Lower lobe of right lung (tissue), 2 donors: ENCODE measurements around the gene UBXN1. TPM values are rescaled to one million over a fixed set of nuclear protein-coding genes. Genes with fewer than 3 reads are reported as not detected.

Experiments used
- ATAC-seq, 2 donors: fragments of 200-7000 bp; cut with Tn5 transposase; one replicate each; pipeline ENCODE4 v1.9.1; 2020 to 2022; ENCODE audit warnings: mild to moderate bottlenecking in 2 of 2, moderate library complexity in 2 of 2
- DNase-seq: peaks from one replicate; pipeline ENCODE4 v3.0.0-alpha.2; 2020
- H3K27ac ChIP-seq: fragments of 200-600 bp; one replicate; pipeline ENCODE4 v1.8.0; 2022
- H3K27me3 ChIP-seq: fragments of 200-600 bp; one replicate; pipeline ENCODE4 v1.8.0; 2022; ENCODE audit warnings: low read depth
- H3K36me3 ChIP-seq: fragments of 200-600 bp; one replicate; pipeline ENCODE4 v1.8.0; 2022; ENCODE audit warnings: mild to moderate bottlenecking
- H3K4me1 ChIP-seq: fragments of 200-600 bp; one replicate; pipeline ENCODE4 v1.8.0; 2022
- H3K4me3 ChIP-seq: fragments of 200-600 bp; one replicate; pipeline ENCODE4 v1.8.0; 2022; ENCODE audit warnings: mild to moderate bottlenecking
- H3K9me3 ChIP-seq: fragments of 200-600 bp; one replicate; pipeline ENCODE4 v1.8.0; 2022
- intact Hi-C: fragments of 100-400 bp; cut with DNase I; formaldehyde crosslinking; loops from one replicate; pipeline ENCODE4 v1.11.0; 2022
- total RNA-seq: library from RNA; stranded (reverse); fragmentation: NEBNext Ultra II Directional; extraction: Animal tissue kit (Norgen Biotek cat#: 25700); gene quantifications from one replicate; pipeline ENCODE4 v1.2.1, GENCODE V29; 2021
- TF ChIP-seq, protein P1 (sequence below): fragments of 200-600 bp; IDR thresholded peaks from one replicate; pipeline ENCODE4 v1.8.0; 2022; ENCODE audit warnings: antibody characterized with exemption, mild to moderate bottlenecking
- donor health status: DM: no; HTN: yes; CAD: no; lungs with severe emphysema.

Gene UBXN1
- total RNA-seq, 1 donor from 2014 or later = 116 TPM

DNA sequence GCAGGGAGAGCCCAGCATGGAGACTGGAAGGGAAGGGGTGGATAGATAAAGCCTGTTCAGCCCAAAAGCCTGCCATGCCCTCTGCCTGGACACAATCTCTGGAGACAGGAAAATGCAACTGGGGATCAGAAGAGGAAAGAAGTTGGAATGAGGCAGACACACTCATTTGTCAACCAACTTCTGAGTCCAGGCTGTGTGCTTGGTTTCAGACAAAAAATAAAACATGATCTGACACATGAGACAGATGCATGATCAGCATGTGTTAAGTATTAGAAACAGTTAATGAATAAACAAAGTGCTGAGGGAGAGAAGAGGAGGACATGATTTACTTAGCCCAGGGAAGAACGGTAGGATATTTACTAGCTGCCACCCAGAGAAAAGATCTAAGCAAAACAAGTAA, 9.6 kb upstream of the UBXN1 start:
- Histone ChIP-seq H3K4me3 (peak overlapping the region; percentile 41), H3K27me3 (peaks cover 8% of the 10 kb centered on the region), H3K27ac (no peak overlapping the region), H3K9me3 (no peaks in the 10 kb centered on the region), H3K4me1 (peaks cover 12% of the 10 kb centered on the region), H3K36me3 (peaks cover 38% of the 10 kb centered on the region)
- intact Hi-C loops = no loop called here
- TF ChIP-seq, protein P1, sequence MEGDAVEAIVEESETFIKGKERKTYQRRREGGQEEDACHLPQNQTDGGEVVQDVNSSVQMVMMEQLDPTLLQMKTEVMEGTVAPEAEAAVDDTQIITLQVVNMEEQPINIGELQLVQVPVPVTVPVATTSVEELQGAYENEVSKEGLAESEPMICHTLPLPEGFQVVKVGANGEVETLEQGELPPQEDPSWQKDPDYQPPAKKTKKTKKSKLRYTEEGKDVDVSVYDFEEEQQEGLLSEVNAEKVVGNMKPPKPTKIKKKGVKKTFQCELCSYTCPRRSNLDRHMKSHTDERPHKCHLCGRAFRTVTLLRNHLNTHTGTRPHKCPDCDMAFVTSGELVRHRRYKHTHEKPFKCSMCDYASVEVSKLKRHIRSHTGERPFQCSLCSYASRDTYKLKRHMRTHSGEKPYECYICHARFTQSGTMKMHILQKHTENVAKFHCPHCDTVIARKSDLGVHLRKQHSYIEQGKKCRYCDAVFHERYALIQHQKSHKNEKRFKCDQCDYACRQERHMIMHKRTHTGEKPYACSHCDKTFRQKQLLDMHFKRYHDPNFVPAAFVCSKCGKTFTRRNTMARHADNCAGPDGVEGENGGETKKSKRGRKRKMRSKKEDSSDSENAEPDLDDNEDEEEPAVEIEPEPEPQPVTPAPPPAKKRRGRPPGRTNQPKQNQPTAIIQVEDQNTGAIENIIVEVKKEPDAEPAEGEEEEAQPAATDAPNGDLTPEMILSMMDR = no peak
- ATAC-seq (no peak), DNase-seq (no peak)

DNA sequence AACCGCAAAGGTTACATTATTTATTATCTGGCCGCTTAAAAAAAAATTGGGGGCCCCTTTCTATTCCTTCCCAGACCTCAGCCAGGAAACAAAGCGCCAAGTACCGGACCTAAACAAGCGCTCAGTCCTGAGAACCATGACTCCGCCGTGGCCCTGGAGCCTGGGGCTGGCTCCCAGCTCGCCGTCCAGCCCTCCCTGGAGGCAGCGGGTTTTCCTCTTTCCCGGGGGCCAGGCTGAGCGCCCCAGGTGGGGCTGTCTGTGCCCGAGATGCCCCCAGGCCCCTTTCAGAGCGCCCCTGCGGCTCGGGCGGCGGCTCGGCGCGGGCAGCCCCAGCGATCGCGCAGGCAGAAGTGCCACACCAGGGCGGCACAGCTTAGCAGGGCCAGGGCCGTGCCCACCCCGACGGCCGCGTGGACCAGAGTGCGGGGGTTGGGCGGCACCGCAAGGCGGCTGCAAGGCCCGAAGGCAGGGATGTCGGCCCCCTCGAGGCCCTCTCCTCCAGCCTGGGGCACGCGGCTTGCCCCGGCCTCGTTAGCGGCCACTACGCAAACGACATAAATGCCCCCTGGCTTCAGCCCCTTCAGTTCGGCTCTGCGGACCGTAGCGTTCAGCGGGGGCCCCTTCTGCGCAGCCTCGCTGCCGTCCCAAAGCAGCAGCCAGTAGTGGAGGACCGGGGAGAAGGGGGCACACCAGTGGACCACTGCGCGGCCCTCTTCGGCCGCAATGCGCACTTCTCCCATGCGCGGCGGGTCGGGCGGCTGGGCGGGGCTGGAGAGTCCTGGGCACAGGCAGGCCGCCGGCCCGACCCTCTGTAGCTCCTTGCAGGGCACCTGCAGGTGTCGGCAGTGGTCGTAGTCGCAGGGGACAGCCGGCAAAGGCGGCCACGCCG, 8.9 kb upstream of the UBXN1 start:
- H3K4me1 ChIP-seq = peaks cover 12% of the 10 kb centered on the region
- intact Hi-C loops = no loop called here
- peak overlapping the region; percentile 41 for H3K4me3 ChIP-seq
- H3K9me3 ChIP-seq = no peaks in the 10 kb centered on the region
- DNase-seq (no peak), ATAC-seq (peak; percentile 50 to 67)
- peaks cover 30% of the 10 kb centered on the region for H3K36me3 ChIP-seq
- peak overlapping the region; percentile 24 for H3K27ac ChIP-seq
- H3K27me3 ChIP-seq = peaks cover 8% of the 10 kb centered on the region
- TF ChIP-seq, protein P1 = no peak

DNA sequence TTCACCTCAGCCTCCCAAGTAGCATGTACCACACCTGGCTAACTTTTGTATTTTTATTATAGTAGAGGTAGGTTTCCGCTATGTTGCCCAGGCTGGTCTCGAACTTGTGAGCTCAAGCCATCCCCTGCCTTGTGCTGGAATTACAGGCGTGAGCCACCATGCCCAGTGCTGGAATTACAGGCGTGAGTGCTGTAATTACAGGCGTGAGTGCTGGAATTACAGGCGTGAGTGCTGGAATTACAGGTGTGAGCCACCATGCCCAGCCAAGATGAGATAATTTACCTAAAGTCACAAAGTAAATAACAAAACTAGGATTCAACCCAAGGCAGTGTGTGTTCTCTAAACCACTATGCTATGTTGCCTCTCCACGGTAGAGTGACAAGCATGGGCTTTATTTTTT, 3.6 kb upstream of the UBXN1 start:
- no peak for DNase-seq

DNA sequence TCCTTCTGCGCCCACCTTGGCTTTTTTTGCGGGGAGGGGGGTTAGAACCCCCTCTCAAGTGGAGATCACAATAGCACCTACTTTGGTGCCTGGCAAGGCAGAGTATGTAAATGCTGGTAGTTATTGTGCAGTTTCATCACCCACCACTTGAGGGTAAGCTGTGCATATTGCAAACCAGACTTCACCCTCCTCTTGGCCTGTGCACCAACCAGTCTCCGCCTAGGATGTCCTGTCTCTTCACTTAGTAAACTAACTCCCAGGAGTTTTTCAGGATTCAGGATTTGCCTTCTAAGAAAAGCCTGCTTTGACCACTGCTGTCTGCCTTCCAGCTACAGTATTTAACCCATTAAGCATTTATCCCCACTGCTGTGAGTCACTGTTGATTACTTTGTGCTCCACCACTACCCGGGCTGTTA, 2.0 kb upstream of the UBXN1 start:
- peak; percentile 75 to 79 for ATAC-seq
- intact Hi-C loops = no loop called here
- Histone ChIP-seq H3K27ac (no peak overlapping the region), H3K4me3 (no peak overlapping the region), H3K4me1 (peaks cover 34% of the 10 kb centered on the region), H3K9me3 (no peaks in the 10 kb centered on the region), H3K27me3 (no peaks in the 10 kb centered on the region), H3K36me3 (peaks cover 21% of the 10 kb centered on the region)
- DNase-seq = no peak
- TF ChIP-seq, protein P1 = peak; percentile 54

More for the DNA sequence above, 3.6 kb upstream of the UBXN1 start:
- H3K4me3 ChIP-seq = no peak overlapping the region
- TF ChIP-seq, protein P1 = no peak
- H3K9me3 ChIP-seq = no peaks in the 10 kb centered on the region
- H3K27ac ChIP-seq = no peak overlapping the region
- H3K4me1 ChIP-seq = peaks cover 29% of the 10 kb centered on the region
- ATAC-seq = no peak
- peaks cover under 1% of the 10 kb centered on the region for H3K27me3 ChIP-seq
- H3K36me3 ChIP-seq = peaks cover 4% of the 10 kb centered on the region
- intact Hi-C loops = no loop called here

DNA sequence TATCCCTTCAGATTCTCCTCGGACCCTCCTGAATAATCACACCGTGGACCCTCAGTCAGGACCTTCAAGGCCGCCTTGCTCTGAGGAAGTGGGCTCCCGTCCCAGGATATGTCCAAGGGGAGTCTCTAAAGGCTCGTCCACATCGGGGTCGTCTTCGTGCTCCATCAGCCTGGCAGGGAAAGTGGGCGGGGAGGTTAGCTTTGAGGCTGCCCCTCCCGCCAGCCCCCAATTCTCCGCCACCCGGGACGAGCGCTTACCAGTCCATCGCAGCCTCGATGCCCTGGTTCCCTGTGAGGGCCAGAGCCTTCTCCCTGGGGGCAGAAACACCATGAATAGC, 472 bp downstream of the UBXN1 start:
- Histone ChIP-seq H3K27ac (peak overlapping the region; percentile 90), H3K27me3 (no peaks in the 10 kb centered on the region), H3K4me3 (peak overlapping the region; percentile 97), H3K4me1 (peaks cover 37% of the 10 kb centered on the region), H3K36me3 (peaks cover 45% of the 10 kb centered on the region), H3K9me3 (no peaks in the 10 kb centered on the region)
- TF ChIP-seq, protein P1 = no peak
- no peak for DNase-seq
- ATAC-seq = no peak
- intact Hi-C loops = no loop called here
